ENCODE measurements around the gene REV3L.
A peak's percentile ranks its signal among the peaks of the same experiment; 100 is the strongest.

REV3L gene

DNA sequence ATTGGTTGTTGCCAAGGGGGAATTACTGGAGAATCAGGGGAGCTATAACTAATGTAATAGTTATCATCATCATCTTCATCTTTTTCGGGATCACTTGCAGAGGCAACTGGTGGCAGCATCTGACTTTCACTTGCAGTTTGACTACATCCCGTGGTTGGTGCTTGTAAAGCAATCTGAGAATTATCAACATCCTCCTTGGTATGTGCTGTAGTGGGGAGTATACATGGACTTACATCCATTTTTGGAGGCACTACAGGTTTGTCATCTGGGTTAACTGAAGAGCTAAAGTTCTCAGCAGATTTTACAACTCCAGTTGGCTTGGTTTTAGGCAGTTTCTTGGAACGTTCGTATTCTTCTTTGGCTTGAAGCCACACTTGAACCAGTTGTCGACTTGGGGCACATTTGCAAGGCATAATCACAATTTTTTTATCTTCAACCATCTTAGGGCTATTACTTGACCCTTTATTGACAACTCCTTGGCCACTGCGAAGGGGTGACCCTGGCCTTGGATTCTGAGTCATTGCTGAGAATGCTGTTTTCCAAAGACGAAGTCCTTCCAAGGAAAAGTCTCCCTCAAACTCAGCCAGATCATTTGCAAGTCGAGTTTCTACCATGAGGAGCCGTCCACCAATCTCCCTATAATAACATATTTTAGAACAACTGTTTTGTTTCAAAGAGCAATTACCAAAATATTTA lies 115.5 kb downstream of the REV3L start:
- Histone ChIP-seq H4K20me1 (ENCODE audit: control insufficient read depth, insufficient read depth, low read depth, low read length) (no peaks in the 10 kb centered on the region), H3K4me3 (ENCODE audit: low read length) (no peak overlapping the region), H3K27ac (ENCODE audit: low read depth, low read length) (no peak overlapping the region), H3K36me3 (ENCODE audit: control insufficient read depth, low read length) (peaks cover 43% of the 10 kb centered on the region), H3K9me3 (ENCODE audit: control insufficient read depth, insufficient read depth, low read length) (no peaks in the 10 kb centered on the region), H3K4me2 (ENCODE audit: low read length) (no peak overlapping the region), H3K79me2 (ENCODE audit: control insufficient read depth, low read length) (no peaks in the 10 kb centered on the region), H3K27me3 (ENCODE audit: control insufficient read depth, low read length) (no peaks in the 10 kb centered on the region), H3K9me2 (replicated peaks; ENCODE audit: control insufficient read depth, low read length) (no peaks in the 10 kb centered on the region), H3F3A (ENCODE audit: control insufficient read depth, insufficient read depth) (no peaks in the 10 kb centered on the region), H3K4me1 (ENCODE audit: control insufficient read depth, low read length) (no peaks in the 10 kb centered on the region)
- TF ChIP-seq, protein P1, sequence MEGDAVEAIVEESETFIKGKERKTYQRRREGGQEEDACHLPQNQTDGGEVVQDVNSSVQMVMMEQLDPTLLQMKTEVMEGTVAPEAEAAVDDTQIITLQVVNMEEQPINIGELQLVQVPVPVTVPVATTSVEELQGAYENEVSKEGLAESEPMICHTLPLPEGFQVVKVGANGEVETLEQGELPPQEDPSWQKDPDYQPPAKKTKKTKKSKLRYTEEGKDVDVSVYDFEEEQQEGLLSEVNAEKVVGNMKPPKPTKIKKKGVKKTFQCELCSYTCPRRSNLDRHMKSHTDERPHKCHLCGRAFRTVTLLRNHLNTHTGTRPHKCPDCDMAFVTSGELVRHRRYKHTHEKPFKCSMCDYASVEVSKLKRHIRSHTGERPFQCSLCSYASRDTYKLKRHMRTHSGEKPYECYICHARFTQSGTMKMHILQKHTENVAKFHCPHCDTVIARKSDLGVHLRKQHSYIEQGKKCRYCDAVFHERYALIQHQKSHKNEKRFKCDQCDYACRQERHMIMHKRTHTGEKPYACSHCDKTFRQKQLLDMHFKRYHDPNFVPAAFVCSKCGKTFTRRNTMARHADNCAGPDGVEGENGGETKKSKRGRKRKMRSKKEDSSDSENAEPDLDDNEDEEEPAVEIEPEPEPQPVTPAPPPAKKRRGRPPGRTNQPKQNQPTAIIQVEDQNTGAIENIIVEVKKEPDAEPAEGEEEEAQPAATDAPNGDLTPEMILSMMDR (IDR thresholded peaks at IDR 0.05; ENCODE audit: low read depth, low read length, poor library complexity, severe bottlenecking), result no peak
- TF ChIP-seq EZH2phosphoT487 (IDR thresholded peaks at IDR 0.05; ENCODE audit: borderline replicate concordance, low read length), result no peak

- Histone ChIP-seq H4K20me1 (ENCODE audit: control insufficient read depth, insufficient read depth, low read depth, low read length) (no peaks in the 10 kb centered on the region), H3K36me3 (ENCODE audit: control insufficient read depth, low read length) (peaks cover 38% of the 10 kb centered on the region), H3K27me3 (ENCODE audit: control insufficient read depth, low read length) (no peaks in the 10 kb centered on the region), H3K79me2 (ENCODE audit: control insufficient read depth, low read length) (no peaks in the 10 kb centered on the region), H3K4me3 (ENCODE audit: low read length) (no peak overlapping the region), H3K9me3 (ENCODE audit: control insufficient read depth, insufficient read depth, low read length) (no peaks in the 10 kb centered on the region), H3K27ac (ENCODE audit: low read depth, low read length) (no peak overlapping the region), H3K4me1 (ENCODE audit: control insufficient read depth, low read length) (no peaks in the 10 kb centered on the region), H3K4me2 (ENCODE audit: low read length) (no peak overlapping the region), H3F3A (ENCODE audit: control insufficient read depth, insufficient read depth) (no peaks in the 10 kb centered on the region), H3K9me2 (replicated peaks; ENCODE audit: control insufficient read depth, low read length) (no peaks in the 10 kb centered on the region)
- no peak for TF ChIP-seq EZH2phosphoT487 (IDR thresholded peaks at IDR 0.05; ENCODE audit: borderline replicate concordance, low read length)
- TF ChIP-seq, protein P1 (IDR thresholded peaks at IDR 0.05; ENCODE audit: low read depth, low read length, poor library complexity, severe bottlenecking), result peak; percentile 27
Observed at GRCh38 chr6:111361648-111362047, 121.4 kb downstream of the REV3L start.

GRCh38 chr6:111358454-111358853 lies 124.6 kb downstream of the REV3L start:
- no peak overlapping the region for H3K4me2 ChIP-seq (ENCODE audit: low read length)

More at GRCh38 chr6:111358454-111358853, 124.6 kb downstream of the REV3L start:
- Histone ChIP-seq H3F3A (ENCODE audit: control insufficient read depth, insufficient read depth) (no peaks in the 10 kb centered on the region), H3K9me2 (replicated peaks; ENCODE audit: control insufficient read depth, low read length) (no peaks in the 10 kb centered on the region), H3K27me3 (ENCODE audit: control insufficient read depth, low read length) (no peaks in the 10 kb centered on the region), H3K4me3 (ENCODE audit: low read length) (no peak overlapping the region), H3K4me1 (ENCODE audit: control insufficient read depth, low read length) (no peaks in the 10 kb centered on the region), H4K20me1 (ENCODE audit: control insufficient read depth, insufficient read depth, low read depth, low read length) (no peaks in the 10 kb centered on the region), H3K36me3 (ENCODE audit: control insufficient read depth, low read length) (peaks cover 53% of the 10 kb centered on the region), H3K9me3 (ENCODE audit: control insufficient read depth, insufficient read depth, low read length) (no peaks in the 10 kb centered on the region), H3K79me2 (ENCODE audit: control insufficient read depth, low read length) (no peaks in the 10 kb centered on the region), H3K27ac (ENCODE audit: low read depth, low read length) (no peak overlapping the region)
- TF ChIP-seq, protein P1 (IDR thresholded peaks at IDR 0.05; ENCODE audit: low read depth, low read length, poor library complexity, severe bottlenecking), result no peak
- no peak for TF ChIP-seq EZH2phosphoT487 (IDR thresholded peaks at IDR 0.05; ENCODE audit: borderline replicate concordance, low read length)
